GM19395 (cell line): ENCODE results near the gene PODN.

Source experiments
- ATAC-seq: cut with Tn5 transposase; IDR thresholded peaks from one replicate; pipeline ENCODE4 v1.9.1; 2021; ENCODE audit warnings: mild to moderate bottlenecking, moderate library complexity; ENCODE audit not compliant: unreplicated experiment

PODN gene

DNA sequence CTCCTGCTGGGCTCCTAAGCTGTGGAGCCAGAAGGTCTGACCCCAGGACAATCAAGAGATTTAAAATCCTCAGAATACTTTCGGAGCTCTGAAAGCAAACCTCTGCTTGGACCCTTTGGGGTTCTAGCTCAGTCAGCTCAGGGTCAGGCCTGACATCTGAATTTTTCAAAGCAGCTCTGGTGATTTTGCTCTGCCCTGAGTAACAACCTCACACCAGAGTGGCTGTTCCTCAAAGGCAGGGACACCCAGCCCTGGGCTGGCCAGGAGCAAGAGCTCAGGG is 68.5 kb downstream of the PODN start:
- ATAC-seq, result no peak

DNA sequence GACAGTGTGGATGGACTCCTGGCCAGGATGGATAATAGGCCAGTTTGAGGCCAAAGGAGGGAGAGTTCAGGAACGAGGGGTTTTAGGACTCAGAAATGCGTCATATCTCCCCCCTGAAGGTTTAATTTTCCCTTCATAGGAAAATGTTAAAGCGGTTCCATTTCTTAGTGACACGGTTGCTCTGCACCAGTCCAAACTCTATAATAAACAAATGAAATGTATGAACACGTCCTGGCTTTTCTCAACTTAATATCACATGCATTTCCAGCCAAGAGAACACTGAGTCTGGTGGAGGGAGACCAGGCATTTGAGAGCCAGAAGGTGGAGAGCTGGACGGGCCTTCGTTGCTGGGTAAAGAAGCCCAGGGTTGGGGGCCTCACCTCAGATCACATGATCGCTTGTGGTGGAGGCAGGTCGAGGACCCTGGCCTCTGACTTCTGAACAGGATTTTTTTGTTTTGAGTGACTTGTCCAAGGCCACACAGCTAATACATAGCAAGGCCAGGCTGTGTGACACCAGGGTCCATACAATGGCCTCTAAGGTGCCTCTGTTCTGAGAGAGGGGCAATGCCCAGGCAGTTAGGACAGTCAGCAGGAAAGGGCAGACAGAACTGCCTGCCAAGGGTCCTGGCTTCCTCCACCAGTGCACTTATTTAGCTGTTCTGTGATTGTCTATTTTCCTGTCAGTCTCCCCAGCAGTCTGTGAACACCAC is 69.0 kb downstream of the PODN start:
- no peak for ATAC-seq

GRCh38 chr1:53131590-53131938 is 69.6 kb downstream of the PODN start:
- ATAC-seq, result no peak

GRCh38 chr1:53132176-53132575 is 70.2 kb downstream of the PODN start:
- ATAC-seq, result no peak

DNA sequence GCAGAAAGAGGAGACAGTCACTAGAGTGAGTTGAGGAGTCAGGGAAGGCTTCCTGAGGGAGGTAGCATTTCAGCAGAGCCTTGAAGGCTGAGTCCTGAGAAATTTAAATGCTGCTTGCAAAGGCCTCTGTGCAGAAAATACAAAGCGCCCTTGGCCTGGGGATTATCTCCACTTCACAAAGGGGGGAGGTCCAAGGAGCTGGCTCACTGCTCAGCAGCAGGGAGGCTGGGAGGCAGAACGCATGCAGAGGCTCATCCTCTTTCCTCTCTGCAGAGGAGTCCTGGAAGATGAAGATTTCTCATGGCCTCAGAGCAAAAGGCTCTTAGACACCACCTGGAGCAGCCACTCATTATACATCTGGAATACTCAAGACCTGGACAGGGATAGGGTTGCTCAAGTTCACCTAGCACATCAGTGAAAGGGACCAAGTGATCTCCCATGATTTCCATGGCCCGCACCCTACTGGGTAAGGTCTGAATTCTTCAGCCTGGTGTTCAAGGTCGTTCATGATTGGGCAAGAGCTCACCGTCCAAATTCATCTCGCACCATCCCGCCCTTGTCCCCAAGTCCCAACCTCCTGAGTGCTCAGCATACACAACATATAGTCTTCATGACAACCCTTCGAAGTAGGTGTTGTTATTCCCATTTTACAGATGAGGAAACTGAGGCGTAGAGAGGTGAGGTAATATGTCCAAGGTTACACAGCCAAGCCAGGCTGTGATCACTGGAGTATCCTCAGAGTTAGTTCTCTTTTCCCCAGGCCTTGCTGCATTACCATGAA is 71.4 kb downstream of the PODN start:
- ATAC-seq, result no peak

- ATAC-seq, result no peak
Measured at GRCh38 chr1:53134042-53134485, 72.1 kb downstream of the PODN start.
